G401.6 (cell line): ENCODE measurements around the gene RUFY3.
A peak's percentile ranks its signal among the peaks of the same experiment; 100 is the strongest.
"Not testable (repeated sequence)": the region's sequence is repeated elsewhere in the genome, so short reads cannot be mapped to it uniquely, and the experiment has no call there.

Experiments
- FAIRE-seq: peaks from 2 replicates; lab custom pipeline; 2012; peaks lifted over from hg19 to GRCh38; lab: Jason Lieb, UNC

The RUFY3 gene

GRCh38 chr4:70721747-70722146 is at the start of gene RUFY3:
TSS of gene RUFY3 (plus strand) at chr4:70721964. CDS start at chr4:70722574, 610 bp downstream.
- FAIRE-seq = peak; percentile 94

GRCh38 chr4:70674191-70674590 is 47.6 kb upstream of the RUFY3 start:
- no peak for FAIRE-seq

- FAIRE-seq = no peak
Measured at GRCh38 chr4:70674731-70675130, 47.0 kb upstream of the RUFY3 start.

GRCh38 chr4:70676554-70677090 is 45.1 kb upstream of the RUFY3 start:
- no peak for FAIRE-seq

GRCh38 chr4:70678383-70678999 is 43.3 kb upstream of the RUFY3 start:
- FAIRE-seq = no peak

GRCh38 chr4:70680934-70681333 is 40.8 kb upstream of the RUFY3 start:
- FAIRE-seq = no peak

- FAIRE-seq = peak; percentile 3
Measured at GRCh38 chr4:70681704-70682103, 40.1 kb upstream of the RUFY3 start.

- FAIRE-seq = not testable (repeated sequence)
Measured at GRCh38 chr4:70682142-70682541, 39.6 kb upstream of the RUFY3 start.

GRCh38 chr4:70687392-70687791 is 34.4 kb upstream of the RUFY3 start:
- FAIRE-seq = no peak

- peak; percentile 97 for FAIRE-seq
Measured at GRCh38 chr4:70687821-70688794, 33.7 kb upstream of the RUFY3 start, which contains the start of gene UTP3. TSS of gene UTP3 (plus strand) at chr4:70688532. CDS start at chr4:70688678, 146 bp downstream.

- FAIRE-seq = no peak
Measured at GRCh38 chr4:70688795-70689231, 33.0 kb upstream of the RUFY3 start.

GRCh38 chr4:70691661-70692060 is 30.1 kb upstream of the RUFY3 start:
- FAIRE-seq = no peak

- FAIRE-seq = not testable (repeated sequence)
Measured at GRCh38 chr4:70694633-70695032, 27.1 kb upstream of the RUFY3 start.

- not testable (repeated sequence) for FAIRE-seq
Measured at GRCh38 chr4:70698435-70698834, 23.3 kb upstream of the RUFY3 start.

- FAIRE-seq = no peak
Measured at GRCh38 chr4:70700712-70701111, 21.1 kb upstream of the RUFY3 start.

- FAIRE-seq = peak; percentile 70
Measured at GRCh38 chr4:70701271-70701670, 20.5 kb upstream of the RUFY3 start.

GRCh38 chr4:70702592-70702991 is 19.2 kb upstream of the RUFY3 start:
- not testable (repeated sequence) for FAIRE-seq

- FAIRE-seq = peak; percentile 96
Measured at GRCh38 chr4:70703619-70704214, 18.0 kb upstream of the RUFY3 start.

- no peak for FAIRE-seq
Measured at GRCh38 chr4:70704215-70704930, 17.4 kb upstream of the RUFY3 start.

GRCh38 chr4:70704931-70705182 is 16.9 kb upstream of the RUFY3 start:
- no peak for FAIRE-seq

GRCh38 chr4:70705183-70706043 is 16.4 kb upstream of the RUFY3 start:
- peak; percentile 60 for FAIRE-seq
